Measurements from ENCODE around the gene GCK. TPM values are rescaled to one million over a fixed set of nuclear protein-coding genes. Genes with fewer than 3 reads are reported as not detected.

GCK gene
- polyA plus RNA-seq, 1 of the 3 experiments (the other 2 are of a cell fraction): 1.6 TPM

- TF ChIP-seq GABPA (IDR thresholded peaks at IDR 0.05; ENCODE audit: low read depth) (no peak), FOSL2 (IDR thresholded peaks at IDR 0.05; ENCODE audit: borderline replicate concordance, low read depth) (no peak), MAX (IDR thresholded peaks at IDR 0.05; ENCODE audit: low read depth) (no peak), TEAD4 (IDR thresholded peaks at IDR 0.05; ENCODE audit: borderline replicate concordance, insufficient read depth) (no peak), GATA2 (CRISPR knock-in tag; IDR thresholded peaks at IDR 0.05) (no peak), ZBTB33 (IDR thresholded peaks at IDR 0.05; ENCODE audit: borderline replicate concordance, low read depth) (no peak)
Measured at GRCh38 chr7:44112231-44112996, 76.8 kb downstream of the GCK start (continued).

GRCh38 chr7:44111761-44112160 is 77.5 kb downstream of the GCK start:
- no peak overlapping the region; a peak in 1 of 4 replicates for H3K27ac ChIP-seq (ENCODE audit: low read depth in 2 of 2, low read length in 1 of 2)
- 90% methylated on average over 10 of the region's 16 CpGs for WGBS (ENCODE audit: low lambda C conversion rate)

More at GRCh38 chr7:44111761-44112160, 77.5 kb downstream of the GCK start:
- Histone ChIP-seq H3K9ac (no peak overlapping the region), H3K4me3 (ENCODE audit: low read depth in 2 of 2, low read length in 1 of 2) (no peak overlapping the region), H3K79me2 (ENCODE audit: insufficient read depth) (peaks cover 15% of the 10 kb centered on the region; the same call in 1 of the 2 replicates), H3K4me1 (ENCODE audit: control insufficient read depth in 1 of 2, insufficient read depth in 2 of 2, low read depth in 1 of 2, low read length in 1 of 2) (peaks cover 0 to 13% of the 10 kb centered on the region in 2 experiments; a peak in 1 of 4 replicates), H3K9me2 (no peaks in the 10 kb centered on the region), H3F3A (replicated peaks; ENCODE audit: insufficient read depth) (peaks cover 26% of the 10 kb centered on the region), H3K36me3 (replicated peaks in 1 of 2; ENCODE audit: control insufficient read depth in 1 of 2, insufficient read depth in 2 of 2, low read length in 1 of 2) (peaks cover 27 to 91% of the 10 kb centered on the region in 2 experiments), H3K27me3 (ENCODE audit: insufficient read depth) (no peaks in the 10 kb centered on the region), H4K20me1 (ENCODE audit: insufficient read depth) (peaks cover 12% of the 10 kb centered on the region; the same call in 1 of the 2 replicates), H3K4me2 (no peak overlapping the region), H2AFZ (ENCODE audit: low read depth) (no peak overlapping the region), H3K9me3 (no peaks in the 10 kb centered on the region)
- ChIA-PET POLR2A (interaction anchor here (1.4 to 3.0 kb wide), 2 partner anchors 11 to 89 kb away, joined by 4 to 18 read pairs; partner anchors contain the start of genes POLD2 and YKT6), CTCF (interaction anchor here (1.0 to 2.3 kb wide), 5 partner anchors 11 to 85 kb away, joined by 3 to 7 read pairs (median 3); partner anchors contain the start of gene POLD2)
- TF ChIP-seq SMC3 (IDR thresholded peaks at IDR 0.05; ENCODE audit: low read depth, low read length): no peak
- TF ChIP-seq PBX3 (IDR thresholded peaks at IDR 0.05): 0 out of 2 replicates have a peak, but pooled peaks have one; percentile 3
- peak; percentile 41 for DNase-seq

Measured in SK-N-SH (cell line).